Hepatocyte (in vitro differentiated cells): ENCODE measurements around the gene GABPA. TPM values are rescaled to one million over a fixed set of nuclear protein-coding genes. Genes with fewer than 3 reads are reported as not detected.

Experiments used
- DNase-seq: peaks from one replicate; pipeline ENCODE4 v3.0.0-alpha.2; 2016; ENCODE audit warnings: low spot score
- H2AFZ ChIP-seq: fragments of 200-600 bp; sonication (generic); 2 replicates; pipeline ENCODE4 v1.6.0; 2016; ENCODE audit warnings: antibody characterized with exemption, mild to moderate bottlenecking
- H3K27ac ChIP-seq: fragments of 200-600 bp; sonication (generic); 2 replicates; pipeline ENCODE4 v1.5.1; 2016; ENCODE audit warnings: mild to moderate bottlenecking
- H3K27me3 ChIP-seq: fragments of 200-600 bp; sonication (generic); 2 replicates; pipeline ENCODE4 v1.6.1; 2016
- H3K36me3 ChIP-seq: fragments of 200-600 bp; sonication (generic); replicated peaks from 2 replicates; pipeline ENCODE4 v1.5.1; 2016; ENCODE audit warnings: low read depth; ENCODE audit not compliant: insufficient read depth
- H3K4me1 ChIP-seq: fragments of 200-600 bp; sonication (generic); 2 replicates; pipeline ENCODE4 v1.5.1; 2016; ENCODE audit warnings: mild to moderate bottlenecking, moderate library complexity; ENCODE audit not compliant: insufficient read depth
- H3K4me2 ChIP-seq: fragments of 200-600 bp; sonication (generic); 2 replicates; pipeline ENCODE4 v1.6.0; 2016
- H3K4me3 ChIP-seq: fragments of 200-600 bp; sonication (generic); 2 replicates; pipeline ENCODE4 v1.5.1; 2016; ENCODE audit warnings: mild to moderate bottlenecking
- H3K79me2 ChIP-seq: fragments of 200-600 bp; sonication (generic); 2 replicates; pipeline ENCODE4 v1.6.0; 2017; ENCODE audit warnings: mild to moderate bottlenecking
- H3K9me2 ChIP-seq: fragments of 200-600 bp; sonication (generic); replicated peaks from 2 replicates; pipeline ENCODE4 v1.6.0; 2017; ENCODE audit warnings: mild to moderate bottlenecking; ENCODE audit not compliant: insufficient read depth
- H3K9me3 ChIP-seq: fragments of 200-600 bp; sonication (generic); 2 replicates; pipeline ENCODE4 v1.5.1; 2016; ENCODE audit warnings: low read depth, mild to moderate bottlenecking
- H4K20me1 ChIP-seq: fragments of 200-600 bp; sonication (generic); 2 replicates; pipeline ENCODE4 v1.6.0; 2016; ENCODE audit warnings: mild to moderate bottlenecking; ENCODE audit not compliant: insufficient read depth, poor library complexity, severe bottlenecking
- EZH2 ChIP-seq: fragments of 200-600 bp; sonication (generic); IDR thresholded peaks from 2 replicates; pipeline ENCODE4 v1.6.1; 2016; ENCODE audit warnings: antibody characterized with exemption, mild to moderate bottlenecking, borderline replicate concordance
- EZH2phosphoT487 ChIP-seq: fragments of 200-600 bp; sonication (generic); IDR thresholded peaks from one replicate; pipeline ENCODE4 v1.6.1; 2018; ENCODE audit warnings: antibody characterized with exemption, mild to moderate bottlenecking, low read depth, moderate library complexity; ENCODE audit not compliant: unreplicated experiment, severe bottlenecking
- WGBS: methylation state at CpG from one replicate; pipeline ENCODE4 v1.1.6; 2016; ENCODE audit warnings: low lambda C conversion rate; ENCODE audit errors: missing lambda C conversion rate; 5-methylcytosine and 5-hydroxymethylcytosine counted together
- polyA plus RNA-seq: library from polyadenylated mRNA; unstranded; fragments of >200 nt; fragmentation: Nextera tagmentation; extraction: Ambion mirVana; gene quantifications from 2 replicates; pipeline ENCODE4 v1.2.1, GENCODE V29; 2016
- total RNA-seq: library from RNA; depleted of rRNA; stranded (reverse); fragments of >200 nt; gene quantifications from 2 replicates; pipeline ENCODE4 v1.2.3, GENCODE V29; 2014
- TF ChIP-seq, protein P1 (sequence below): fragments of 200-600 bp; sonication (generic); IDR thresholded peaks from 2 replicates; pipeline ENCODE4 v1.5.1; 2016; ENCODE audit warnings: antibody characterized with exemption, mild to moderate bottlenecking; ENCODE audit not compliant: poor library complexity

GABPA gene
- total and polyA plus RNA-seq, 2 experiments from 2014 or later: 10.7 to 29.8 TPM

DNA sequence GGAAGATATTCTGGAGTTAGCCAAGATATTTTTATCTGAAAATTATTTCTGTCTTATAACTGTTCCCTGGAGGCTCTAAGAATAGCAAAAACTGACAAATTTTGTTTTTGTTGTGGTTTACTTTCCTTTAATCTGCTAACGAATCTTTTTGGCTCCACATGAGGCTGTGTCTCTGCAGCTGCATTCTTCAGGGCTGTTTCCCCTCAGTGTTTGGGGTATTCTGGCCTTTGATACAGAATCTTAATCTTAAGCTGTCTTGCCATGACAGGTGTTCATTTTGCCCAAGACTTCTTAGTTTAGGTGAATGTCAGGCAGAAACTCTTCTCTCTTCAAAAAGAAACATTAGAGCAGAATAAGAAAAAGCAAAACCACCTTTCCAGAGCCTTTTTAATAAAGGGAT is 83.8 kb downstream of the GABPA start:
- H3K4me2 ChIP-seq: no peak overlapping the region
- H4K20me1 ChIP-seq: no peaks in the 10 kb centered on the region
- H3K27me3 ChIP-seq: no peaks in the 10 kb centered on the region
- H3K79me2 ChIP-seq: no peaks in the 10 kb centered on the region
- TF ChIP-seq, protein P1, sequence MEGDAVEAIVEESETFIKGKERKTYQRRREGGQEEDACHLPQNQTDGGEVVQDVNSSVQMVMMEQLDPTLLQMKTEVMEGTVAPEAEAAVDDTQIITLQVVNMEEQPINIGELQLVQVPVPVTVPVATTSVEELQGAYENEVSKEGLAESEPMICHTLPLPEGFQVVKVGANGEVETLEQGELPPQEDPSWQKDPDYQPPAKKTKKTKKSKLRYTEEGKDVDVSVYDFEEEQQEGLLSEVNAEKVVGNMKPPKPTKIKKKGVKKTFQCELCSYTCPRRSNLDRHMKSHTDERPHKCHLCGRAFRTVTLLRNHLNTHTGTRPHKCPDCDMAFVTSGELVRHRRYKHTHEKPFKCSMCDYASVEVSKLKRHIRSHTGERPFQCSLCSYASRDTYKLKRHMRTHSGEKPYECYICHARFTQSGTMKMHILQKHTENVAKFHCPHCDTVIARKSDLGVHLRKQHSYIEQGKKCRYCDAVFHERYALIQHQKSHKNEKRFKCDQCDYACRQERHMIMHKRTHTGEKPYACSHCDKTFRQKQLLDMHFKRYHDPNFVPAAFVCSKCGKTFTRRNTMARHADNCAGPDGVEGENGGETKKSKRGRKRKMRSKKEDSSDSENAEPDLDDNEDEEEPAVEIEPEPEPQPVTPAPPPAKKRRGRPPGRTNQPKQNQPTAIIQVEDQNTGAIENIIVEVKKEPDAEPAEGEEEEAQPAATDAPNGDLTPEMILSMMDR: no peak
- TF ChIP-seq EZH2phosphoT487: no peak
- TF ChIP-seq EZH2: no peak
- H3K36me3 ChIP-seq: no peaks in the 10 kb centered on the region
- no peak for DNase-seq
- H3K9me2 ChIP-seq: no peaks in the 10 kb centered on the region
- no peaks in the 10 kb centered on the region for H3K9me3 ChIP-seq
- no peak overlapping the region for H3K4me3 ChIP-seq
- H3K4me1 ChIP-seq: no peaks in the 10 kb centered on the region
- 68% methylated on average over 1 of the region's 1 CpG for WGBS
- no peak overlapping the region for H2AFZ ChIP-seq
- H3K27ac ChIP-seq: no peak overlapping the region

Other genes starting within 250 kb of the GABPA start
- gene MRPL39, start 127.5 kb upstream of the GABPA start, total RNA-seq: 22.8 and 27.4 TPM in 2 replicates
- gene MRPL39, start 127.5 kb upstream of the GABPA start, polyA plus RNA-seq: 43.0 and 47.0 TPM in 2 replicates
- gene JAM2, start 95.7 kb upstream of the GABPA start, total RNA-seq: 1.5 and 1.8 TPM in 2 replicates
- 3.6 and 4.9 TPM in 2 replicates for gene JAM2, start 95.7 kb upstream of the GABPA start, polyA plus RNA-seq
- 178 and 190 TPM in 2 replicates for gene ATP5PF, start 68 bp upstream of the GABPA start, total RNA-seq
- gene ATP5PF, start 68 bp upstream of the GABPA start, polyA plus RNA-seq: 478 and 510 TPM in 2 replicates